K562 (cell line): ENCODE measurements around the gene ELMOD1. TPM values are rescaled to one million over a fixed set of nuclear protein-coding genes. Genes with fewer than 3 reads are reported as not detected.

Experiments
- ATAC-seq: fragments of 200-7000 bp; cut with Tn5 transposase; 3 replicates; pipeline ENCODE4 v1.9.1; 2020; ENCODE audit warnings: moderate library complexity
- BruUV-seq: library from RNA; stranded (reverse); fragments of 400-500 nt; replicated peaks from 2 replicates; lab custom pipeline; 2021; lab: Mats Ljungman, UMichigan
- CTCF ChIA-PET: fragments of 300-600 bp; formaldehyde crosslinking; extraction: SDS; loops from one replicate; lab custom pipeline; 2021; ENCODE audit warnings: low intra/inter-chr PET ratio; lab: Yijun Ruan, JAX
- POLR2A ChIA-PET: fragments of 300-600, 350-650 bp; sonication (Branson Sonifier 250); formaldehyde crosslinking; extraction: SDS; loops from one replicate; lab custom pipeline; 2021; ENCODE audit warnings: antibody characterized with exemption, inconsistent platforms; lab: Yijun Ruan, JAX
- DNase-seq, 4 experiments: peaks; one replicate each; pipeline versions ENCODE4 v3.0.0 to v3.0.0-alpha.2; 2011 to 2018; ENCODE audit warnings: low spot score in 3 of 4, mixed read lengths in 3 of 4; ENCODE audit errors: extremely low read depth in 1 of 4
- FAIRE-seq: peaks from 2 replicates; lab custom pipeline; 2011; peaks lifted over from hg19 to GRCh38; lab: Jason Lieb, UNC
- H2AFZ ChIP-seq: 2 replicates; pipeline ENCODE4 v1.6.0; 2011; ENCODE audit warnings: low read depth, low read length, control low read depth, inconsistent platforms
- H3K27ac ChIP-seq: fragments of 200-600 bp; 3 replicates; pipeline ENCODE4 v1.8.0; 2011; ENCODE audit warnings: low read depth, mild to moderate bottlenecking, control low read depth, inconsistent platforms, low read length, moderate library complexity, mixed read lengths; ENCODE audit errors: extremely low read depth
- H3K27me3 ChIP-seq, 2 experiments: fragments of 300-600 bp in 1 of 2; 2 replicates in 1 of 2; 3 replicates in 1 of 2; pipeline versions ENCODE4 v1.6.0 to v1.8.0; 2011; ENCODE audit warnings: inconsistent platforms in 2 of 2, low read length in 2 of 2, mild to moderate bottlenecking in 1 of 2, mixed read lengths in 1 of 2, moderate library complexity in 1 of 2; ENCODE audit not compliant: control insufficient read depth in 2 of 2, insufficient read depth in 2 of 2
- H3K36me3 ChIP-seq: fragments of 300-600 bp; 3 replicates; pipeline ENCODE4 v1.8.0; 2011; ENCODE audit warnings: mild to moderate bottlenecking, low read length, inconsistent platforms; ENCODE audit not compliant: control insufficient read depth, insufficient read depth
- H3K4me1 ChIP-seq, 2 experiments: fragments of 200-600 bp in 1 of 2; replicated peaks in 1 of 2; 2 replicates in 1 of 2; 3 replicates in 1 of 2; pipeline versions ENCODE4 v1.5.1 to v1.8.0; 2011; ENCODE audit warnings: inconsistent platforms in 2 of 2, low read length in 2 of 2, mild to moderate bottlenecking in 1 of 2, mixed read lengths in 1 of 2, moderate library complexity in 1 of 2; ENCODE audit not compliant: control insufficient read depth in 2 of 2, insufficient read depth in 2 of 2
- H3K4me2 ChIP-seq: 2 replicates; pipeline ENCODE4 v1.6.1; 2011; ENCODE audit warnings: low read length, control low read depth, inconsistent platforms, mixed read lengths; ENCODE audit not compliant: insufficient read depth
- H3K4me3 ChIP-seq: fragments of 200-600 bp; sonication (generic), shearing (Covaris generic); 2 replicates; pipeline ENCODE4 v1.5.1; 2016; ENCODE audit warnings: control low read depth, inconsistent platforms
- H3K79me2 ChIP-seq: fragments of 200-600 bp; 3 replicates; pipeline ENCODE4 v1.8.0; 2011; ENCODE audit warnings: low read length, inconsistent platforms; ENCODE audit not compliant: control insufficient read depth, insufficient read depth
- H3K9ac ChIP-seq, 2 experiments: 2 replicates each; pipeline versions ENCODE4 v1.6.0 to v1.6.1; 2011; ENCODE audit warnings: low read depth in 2 of 2, low read length in 2 of 2, control low read depth in 1 of 2, inconsistent platforms in 1 of 2, mild to moderate bottlenecking in 1 of 2, mixed read lengths in 1 of 2; ENCODE audit not compliant: insufficient read depth in 1 of 2
- H3K9me1 ChIP-seq: one replicate; pipeline ENCODE4 v1.6.0; 2011; ENCODE audit warnings: inconsistent platforms, mild to moderate bottlenecking, low read length, moderate library complexity; ENCODE audit not compliant: control insufficient read depth, insufficient read depth
- H3K9me3 ChIP-seq: replicated peaks from 2 replicates; pipeline ENCODE4 v1.5.1; 2011; ENCODE audit warnings: low read depth, low read length, inconsistent platforms; ENCODE audit not compliant: control insufficient read depth, insufficient read depth
- H4K20me1 ChIP-seq: replicated peaks from 2 replicates; pipeline ENCODE4 v1.6.1; 2011; ENCODE audit warnings: low read length, inconsistent platforms, mixed read lengths; ENCODE audit not compliant: control insufficient read depth, insufficient read depth
- ARID1B ChIP-seq: fragments of 450-650 bp; IDR thresholded peaks from 2 replicates; pipeline ENCODE4 v1.6.1; 2016; ENCODE audit warnings: antibody characterized with exemption, mild to moderate bottlenecking, inconsistent platforms
- ATF3 ChIP-seq, 2 experiments: fragments of 450-650 bp in 1 of 2; sonication (generic) in 1 of 2; formaldehyde crosslinking in 1 of 2; IDR thresholded peaks in 1 of 2; conservative IDR thresholded peaks in 1 of 2; 2 replicates each; pipeline versions ENCODE4 v1.6.1 to v1.8.1; 2016 to 2023; ENCODE audit warnings: mild to moderate bottlenecking in 2 of 2, moderate library complexity in 2 of 2, inconsistent platforms in 1 of 2, missing genetic modification reagents in 1 of 2
- BACH1 ChIP-seq: fragments of 200-800 bp; sonication (Bioruptor generic); IDR thresholded peaks from 2 replicates; pipeline ENCODE4 v1.6.1; 2016; ENCODE audit warnings: missing genetic modification characterization, missing compliant biosample characterization
- FOSL1 ChIP-seq: fragments of 200-800 bp; sonication (Bioruptor generic); conservative IDR thresholded peaks from 2 replicates; pipeline ENCODE4 v1.6.1; 2016; ENCODE audit warnings: missing genetic modification characterization, missing compliant biosample characterization
- JUN ChIP-seq, 2 experiments: sonication (generic) in 1 of 2; formaldehyde crosslinking in 1 of 2; IDR thresholded peaks; 2 replicates each; pipeline versions ENCODE4 v1.6.1 to v1.8.0; 2012 to 2022; ENCODE audit warnings: borderline replicate concordance in 2 of 2, mild to moderate bottlenecking in 2 of 2, improper control_type of control experiment in 1 of 2, low read depth in 1 of 2, low read length in 1 of 2, missing genetic modification reagents in 1 of 2
- KDM4B ChIP-seq, 2 experiments: fragments of 450-650 bp in 1 of 2; sonication (generic) in 1 of 2; IDR thresholded peaks; 2 replicates each; pipeline ENCODE4 v1.6.1; 2016 to 2017; ENCODE audit warnings: borderline replicate concordance in 2 of 2, antibody characterized with exemption in 1 of 2, low read depth in 1 of 2, mild to moderate bottlenecking in 1 of 2
- SMARCE1 ChIP-seq: fragments of 450-650 bp; IDR thresholded peaks from 2 replicates; pipeline ENCODE4 v1.7.1; 2016; ENCODE audit warnings: mild to moderate bottlenecking
- TAL1 ChIP-seq: fragments of 450-650 bp; IDR thresholded peaks from 2 replicates; pipeline ENCODE4 v1.6.1; 2016; ENCODE audit warnings: mild to moderate bottlenecking
- ZNF134 ChIP-seq: fragments of 250-450 bp; sonication (Bioruptor Pico); conservative IDR thresholded peaks from 2 replicates; pipeline ENCODE4 v1.4.0; 2020
- ZNF445 ChIP-seq: fragments of 250-450 bp; sonication (Bioruptor Pico); IDR thresholded peaks from 2 replicates; pipeline ENCODE4 v1.4.0; 2020; ENCODE audit warnings: low read depth, mild to moderate bottlenecking, moderate library complexity
- WGBS: fragments of 100-300 bp; shearing (Covaris generic); methylation state at CpG from one replicate; pipeline ENCODE4 v1.1.6; 2016; ENCODE audit warnings: low coverage, mixed read lengths; ENCODE audit not compliant: insufficient coverage; ENCODE audit errors: missing lambda C conversion rate; 5-methylcytosine and 5-hydroxymethylcytosine counted together
- in situ Hi-C: fragments of 300-500 bp; cut with MboI; formaldehyde crosslinking; loops from 4 replicates; pipeline ENCODE4 v1.15.0; 2018; ENCODE audit warnings: inconsistent platforms, mixed read lengths
- intact Hi-C: fragments of 100-400 bp; cut with micrococcal nuclease; formaldehyde crosslinking; loops from 2 replicates; pipeline ENCODE4 v1.14.2; 2022
- polyA plus RNA-seq, 8 experiments: library from polyadenylated mRNA; depleted of rRNA in 4 of 8; stranded (reverse) in 5 of 8; unstranded in 3 of 8; fragments of >200 nt; fragmentation: Nextera tagmentation in 2 of 8; fragmentation: Illumina TruSeq in 1 of 8; extraction: Ambion mirVana in 2 of 8; extraction: Trizol in 1 of 8; gene quantifications; 2 replicates each; pipeline versions ENCODE4 v1.2.1 to v1.2.3, GENCODE V29; 2011 to 2014; ENCODE audit warnings: inconsistent platforms in 1 of 8, missing spikeins in 1 of 8
- total RNA-seq, 7 experiments: library from RNA; depleted of rRNA in 6 of 7; stranded (reverse); fragments of >200 nt in 6 of 7; fragmentation: Illumina TruSeq in 2 of 7; extraction: Trizol in 2 of 7; gene quantifications; 2 replicates each; pipeline versions ENCODE4 v1.2.1 to v1.2.3, GENCODE V29; 2011 to 2021; ENCODE audit warnings: low replicate concordance in 1 of 7

Gene ELMOD1
- total and polyA plus RNA-seq, 9 of the 15 experiments (the other 6 are each of a cell fraction or from before 2014, with no cell fraction given) = not detected

- Histone ChIP-seq H3K27me3 (peaks cover 5 to 6% of the 10 kb centered on the region in 2 experiments), H3K9ac (no peak overlapping the region), H3K36me3 (no peaks in the 10 kb centered on the region), H3K4me3 (no peak overlapping the region), H3K9me1 (no peaks in the 10 kb centered on the region), H3K4me1 (no peaks in the 10 kb centered on the region; a peak in 1 of 5 replicates), H4K20me1 (peaks cover 3% of the 10 kb centered on the region; the same call in 1 of the 2 replicates), H3K27ac (no peak overlapping the region), H3K79me2 (no peaks in the 10 kb centered on the region), H3K9me3 (no peaks in the 10 kb centered on the region), H3K4me2 (no peak overlapping the region), H2AFZ (no peak overlapping the region)
- no peak for DNase-seq
- no peak for ATAC-seq
- in situ Hi-C loops (no loop called here), intact Hi-C loops (no loop called here)
- TF ChIP-seq TAL1 = no peak
- TF ChIP-seq KDM4B (IDR thresholded peaks at IDR 0.05; ENCODE audit: borderline replicate concordance in 2 of 2, low read depth in 1 of 2) = no peak
- no peak for TF ChIP-seq BACH1 (tag)
- no TSS peak for BruUV-seq
- POLR2A ChIA-PET = no interaction called here
- WGBS = 0% methylated on average over 1 of the region's 1 CpG
- CTCF ChIA-PET = no interaction called here
- no peak for FAIRE-seq
Measured at GRCh38 chr11:107695446-107695845, 104.5 kb downstream of the ELMOD1 start.

- Histone ChIP-seq H3K4me1 (no peaks in the 10 kb centered on the region; a peak in 1 of 5 replicates), H3K4me2 (no peak overlapping the region), H3K9me1 (no peaks in the 10 kb centered on the region), H3K36me3 (no peaks in the 10 kb centered on the region), H3K4me3 (no peak overlapping the region), H3K27ac (no peak overlapping the region), H2AFZ (no peak overlapping the region), H3K9me3 (no peaks in the 10 kb centered on the region), H3K79me2 (no peaks in the 10 kb centered on the region), H3K9ac (no peak overlapping the region), H4K20me1 (peaks cover 3% of the 10 kb centered on the region; the same call in 1 of the 2 replicates), H3K27me3 (peaks cover 5 to 6% of the 10 kb centered on the region in 2 experiments)
- POLR2A ChIA-PET = no interaction called here
- in situ Hi-C loops (no loop called here), intact Hi-C loops (no loop called here)
- ATAC-seq = no peak
- CTCF ChIA-PET = no interaction called here
- no peak for DNase-seq
- no TSS peak for BruUV-seq
- no peak for FAIRE-seq
- 0% methylated on average over 1 of the region's 1 CpG for WGBS
- peak; percentile 35; the same call in 1 of the 2 replicates for TF ChIP-seq SMARCE1
- TF ChIP-seq ZNF445 (CRISPR knock-in tag) = no peak
- peak; percentile 48 for TF ChIP-seq ARID1B
- no peak for TF ChIP-seq ZNF134 (CRISPR knock-in tag)
- TF ChIP-seq FOSL1 (tag) = peak; percentile 95
- peak; percentile 72; the same call in 1 of the 2 replicates for TF ChIP-seq JUN (IDR thresholded peaks at IDR 0.05; ENCODE audit: borderline replicate concordance, low read depth, low read length)
- no peak for TF ChIP-seq JUN (CRISPR knock-in tag; IDR thresholded peaks at IDR 0.05; ENCODE audit: borderline replicate concordance)
- TF ChIP-seq ATF3 (IDR thresholded peaks at IDR 0.05) = peak; percentile 83
- no peak for TF ChIP-seq ATF3 (CRISPR knock-in tag; conservative IDR thresholded peaks at IDR 0.05)
Measured at GRCh38 chr11:107696140-107696539, 105.2 kb downstream of the ELMOD1 start.
